Loucy (cell line): ENCODE results near the gene PTCH2.

ENCODE experiments used
- H2AFZ ChIP-seq: fragments of 200-600 bp; sonication (generic); 2 replicates; pipeline ENCODE4 v1.6.0; 2016; ENCODE audit warnings: antibody characterized with exemption, mild to moderate bottlenecking, low read length, moderate library complexity
- H3F3A ChIP-seq: fragments of 200-600 bp; 2 replicates; pipeline ENCODE4 v1.6.0; 2016; ENCODE audit warnings: antibody characterized with exemption, low read depth, mild to moderate bottlenecking
- H3K27me3 ChIP-seq: fragments of 200-600 bp; sonication (generic); 2 replicates; pipeline ENCODE4 v1.6.1; 2014; ENCODE audit warnings: low read length, mild to moderate bottlenecking; ENCODE audit not compliant: insufficient read depth, poor library complexity, severe bottlenecking
- H3K36me3 ChIP-seq: fragments of 200-600 bp; sonication (generic); 2 replicates; pipeline ENCODE4 v1.6.1; 2016; ENCODE audit warnings: low read length; ENCODE audit not compliant: insufficient read depth
- H3K4me1 ChIP-seq: fragments of 200-600 bp; sonication (generic); 2 replicates; pipeline ENCODE4 v1.5.1; 2014; ENCODE audit warnings: low read length, mild to moderate bottlenecking; ENCODE audit not compliant: insufficient read depth, poor library complexity, severe bottlenecking
- H3K4me2 ChIP-seq: fragments of 200-600 bp; sonication (generic); 2 replicates; pipeline ENCODE4 v1.6.0; 2014; ENCODE audit warnings: antibody characterized with exemption, low read length, low read depth, mild to moderate bottlenecking; ENCODE audit not compliant: poor library complexity, severe bottlenecking
- H3K4me3 ChIP-seq: fragments of 200-600 bp; sonication (generic); 2 replicates; pipeline ENCODE4 v1.5.1; 2014; ENCODE audit warnings: low read length, mild to moderate bottlenecking, mixed read lengths; ENCODE audit not compliant: poor library complexity, severe bottlenecking
- H3K79me2 ChIP-seq: fragments of 200-600 bp; sonication (generic); 2 replicates; pipeline ENCODE4 v1.6.1; 2014; ENCODE audit warnings: low read length; ENCODE audit not compliant: insufficient read depth
- H3K9ac ChIP-seq: fragments of 200-600 bp; sonication (generic); 2 replicates; pipeline ENCODE4 v1.6.0; 2014; ENCODE audit warnings: mild to moderate bottlenecking, low read depth, low read length, moderate library complexity; ENCODE audit not compliant: poor library complexity, severe bottlenecking
- H3K9me2 ChIP-seq: fragments of 200-600 bp; sonication (generic); replicated peaks from 2 replicates; pipeline ENCODE4 v1.6.1; 2016; ENCODE audit warnings: low read depth, low read length, mixed read lengths
- H3K9me3 ChIP-seq: fragments of 200-600 bp; sonication (generic); 2 replicates; pipeline ENCODE4 v1.6.1; 2014; ENCODE audit warnings: mild to moderate bottlenecking, antibody characterized with exemption, low read length, low read depth; ENCODE audit not compliant: insufficient read depth
- H4K20me1 ChIP-seq: fragments of 200-600 bp; sonication (generic); 2 replicates; pipeline ENCODE4 v1.6.0; 2014; ENCODE audit warnings: antibody characterized with exemption, low read length, mild to moderate bottlenecking; ENCODE audit not compliant: insufficient read depth, poor library complexity, severe bottlenecking
- CTCF ChIP-seq: fragments of 200-600 bp; sonication (generic); conservative IDR thresholded peaks from 2 replicates; pipeline ENCODE4 v1.5.1; 2014; ENCODE audit warnings: mild to moderate bottlenecking, antibody characterized with exemption, low read length
- EZH2phosphoT487 ChIP-seq: fragments of 200-600 bp; IDR thresholded peaks from 2 replicates; pipeline ENCODE4 v1.6.1; 2018; ENCODE audit warnings: antibody characterized with exemption, mild to moderate bottlenecking, moderate library complexity, borderline replicate concordance

The PTCH2 gene

GRCh38 chr1:44780583-44781121 lies 62.4 kb downstream of the PTCH2 start:
- Histone ChIP-seq H3K4me2 (no peak overlapping the region), H3K79me2 (peaks cover 51% of the 10 kb centered on the region), H3K9me2 (no peaks in the 10 kb centered on the region), H3K4me1 (peaks cover 22% of the 10 kb centered on the region), H3K36me3 (peaks cover 50% of the 10 kb centered on the region), H3K9ac (no peak overlapping the region), H4K20me1 (peaks cover 48% of the 10 kb centered on the region), H2AFZ (no peak overlapping the region), H3K4me3 (no peak overlapping the region), H3F3A (no peaks in the 10 kb centered on the region), H3K9me3 (no peaks in the 10 kb centered on the region), H3K27me3 (peaks cover 7% of the 10 kb centered on the region)
- no peak for TF ChIP-seq CTCF

DNA sequence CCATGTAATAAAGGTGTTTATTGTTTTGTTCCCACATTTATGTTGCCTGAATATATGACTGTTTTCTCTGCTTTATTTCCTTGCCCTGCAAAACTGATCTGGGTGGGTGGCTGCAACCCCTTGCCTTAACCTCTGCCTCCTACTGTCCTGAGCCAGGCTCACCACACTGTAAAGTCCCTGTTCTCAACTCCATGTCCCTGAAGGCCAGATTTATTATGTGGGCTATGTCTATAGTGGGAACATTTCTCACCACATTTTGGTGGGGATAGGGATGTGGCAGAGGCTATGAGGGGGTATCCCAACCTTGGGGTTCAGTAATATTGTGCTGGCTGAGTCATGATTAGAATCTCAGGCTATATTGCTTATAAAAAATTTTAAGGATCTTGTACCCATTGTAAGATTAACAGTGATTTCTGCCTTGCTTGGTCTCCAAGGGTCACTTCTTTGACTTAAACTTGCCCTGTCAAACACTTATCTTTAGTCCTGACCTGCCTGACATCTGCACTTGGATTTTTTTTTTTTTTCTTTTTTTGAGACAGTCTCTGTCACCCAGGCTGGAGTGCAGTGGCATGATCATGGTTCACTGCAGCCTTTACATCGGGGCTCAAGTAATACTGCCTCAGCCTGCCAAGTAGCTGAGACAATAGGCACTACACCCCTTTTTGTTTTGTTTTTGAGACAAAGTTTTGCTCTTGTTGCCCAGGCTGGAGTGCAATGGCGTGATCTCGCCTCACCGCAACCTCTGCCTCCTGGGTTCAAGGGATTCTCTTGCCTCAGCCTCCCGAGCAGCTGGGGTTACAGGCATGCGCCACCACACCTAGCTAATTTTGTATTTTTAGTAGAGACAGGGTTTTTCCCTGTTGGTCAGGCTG lies 64.1 kb downstream of the PTCH2 start:
- TF ChIP-seq EZH2phosphoT487 (no peak), CTCF (no peak)
- H2AFZ ChIP-seq: no peak overlapping the region
- H3K79me2 ChIP-seq: peaks cover 65% of the 10 kb centered on the region
- H3K9ac ChIP-seq: peak overlapping the region; percentile 98
- no peaks in the 10 kb centered on the region for H3K9me2 ChIP-seq
- peaks cover 50% of the 10 kb centered on the region for H3K36me3 ChIP-seq
- H3K9me3 ChIP-seq: no peaks in the 10 kb centered on the region
- peak overlapping the region; percentile 98 for H3K4me3 ChIP-seq
- H3K4me1 ChIP-seq: peaks cover 22% of the 10 kb centered on the region
- H3F3A ChIP-seq: no peaks in the 10 kb centered on the region
- peaks cover 14% of the 10 kb centered on the region for H3K27me3 ChIP-seq
- peak overlapping the region; percentile 98 for H3K4me2 ChIP-seq
- H4K20me1 ChIP-seq: peaks cover 48% of the 10 kb centered on the region

DNA sequence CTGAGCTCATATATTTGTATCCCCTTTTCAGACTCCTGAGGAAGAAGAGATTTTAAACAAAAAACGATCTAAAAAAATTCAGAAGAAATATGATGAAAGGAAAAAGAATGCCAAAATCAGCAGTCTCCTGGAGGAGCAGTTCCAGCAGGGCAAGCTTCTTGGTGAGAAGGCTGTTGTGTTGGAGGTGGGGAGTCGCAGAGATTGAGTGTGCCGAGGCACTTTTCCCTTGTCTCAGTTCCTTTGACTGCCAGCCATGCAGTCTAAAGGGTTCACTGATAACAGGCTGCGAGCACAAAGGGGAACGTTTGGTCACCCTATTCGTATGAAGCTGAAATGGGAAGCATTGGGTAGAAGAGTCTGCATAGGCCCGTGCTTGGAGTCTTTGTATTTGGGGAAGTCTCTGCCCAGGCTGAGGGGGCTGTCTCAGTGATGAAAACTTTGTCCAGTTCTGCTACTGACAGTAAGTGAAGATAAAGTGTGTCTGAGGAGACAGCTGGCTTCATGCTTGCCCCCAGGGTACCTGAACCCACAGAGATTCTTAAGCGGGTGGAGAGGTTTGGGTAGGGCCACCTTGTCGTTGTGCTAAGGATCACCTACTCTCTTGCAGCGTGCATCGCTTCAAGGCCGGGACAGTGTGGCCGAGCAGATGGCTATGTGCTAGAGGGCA lies 65.0 kb downstream of the PTCH2 start:
- H3K9me2 ChIP-seq: no peaks in the 10 kb centered on the region
- peak overlapping the region; percentile 98 for H3K4me3 ChIP-seq
- no peaks in the 10 kb centered on the region for H3F3A ChIP-seq
- no peak for TF ChIP-seq EZH2phosphoT487
- no peak for TF ChIP-seq CTCF
- peaks cover 50% of the 10 kb centered on the region for H3K36me3 ChIP-seq
- H3K79me2 ChIP-seq: peaks cover 65% of the 10 kb centered on the region
- H3K27me3 ChIP-seq: peaks cover 14% of the 10 kb centered on the region
- peak overlapping the region; percentile 98 for H3K9ac ChIP-seq
- H3K9me3 ChIP-seq: no peaks in the 10 kb centered on the region
- peaks cover 22% of the 10 kb centered on the region for H3K4me1 ChIP-seq
- H3K4me2 ChIP-seq: peak overlapping the region; percentile 98
- H2AFZ ChIP-seq: no peak overlapping the region
- peaks cover 48% of the 10 kb centered on the region for H4K20me1 ChIP-seq
